Measurements from ENCODE around the gene MYO1E.

GRCh38 chr15:59309405-59309804, 63.3 kb downstream of the MYO1E start:
- no peak for TF ChIP-seq CTCF (IDR thresholded peaks at IDR 0.05; ENCODE audit: insufficient read depth, low read length, poor library complexity, severe bottlenecking)
- no peak for TF ChIP-seq EZH2phosphoT487 (conservative IDR thresholded peaks at IDR 0.05; ENCODE audit: low read length)
